GM12875 (cell line): ENCODE measurements around the gene WRNIP1.
A peak's percentile ranks its signal among the peaks of the same experiment; 100 is the strongest.

ENCODE experiments used
- H3K4me3 ChIP-seq: one replicate; pipeline ENCODE4 v1.5.1; 2011; ENCODE audit warnings: low read depth, low read length, control low read depth
- CTCF ChIP-seq: IDR thresholded peaks from 2 replicates; pipeline ENCODE4 v1.5.1; 2011; ENCODE audit warnings: low read depth, mild to moderate bottlenecking, control low read depth, inconsistent platforms, low read length, moderate library complexity, borderline replicate concordance; ENCODE audit not compliant: insufficient read depth

Gene WRNIP1

GRCh38 chr6:2763345-2763841 is 1.8 kb upstream of the WRNIP1 start:
- no peak for TF ChIP-seq CTCF
- H3K4me3 ChIP-seq: no peak overlapping the region

GRCh38 chr6:2763876-2764540 is 1.2 kb upstream of the WRNIP1 start:
- H3K4me3 ChIP-seq: no peak overlapping the region
- TF ChIP-seq CTCF: no peak

- TF ChIP-seq CTCF: no peak
- H3K4me3 ChIP-seq: peak overlapping the region; percentile 26
Measured at GRCh38 chr6:2764610-2765165, 505 bp upstream of the WRNIP1 start.

- peak overlapping the region; percentile 82 for H3K4me3 ChIP-seq
- no peak for TF ChIP-seq CTCF
Measured at GRCh38 chr6:2765896-2766766, 938 bp downstream of the WRNIP1 start.

GRCh38 chr6:2766767-2767656 is 1.8 kb downstream of the WRNIP1 start:
- H3K4me3 ChIP-seq: peak overlapping the region; percentile 82
- no peak for TF ChIP-seq CTCF

GRCh38 chr6:2767657-2768524 is 2.7 kb downstream of the WRNIP1 start:
- H3K4me3 ChIP-seq: peak overlapping the region; percentile 12
- TF ChIP-seq CTCF: no peak
